ENCODE data around the gene RAB1B. TPM values are rescaled to one million over a fixed set of nuclear protein-coding genes. Genes with fewer than 3 reads are reported as not detected.

RAB1B gene
- total and polyA plus RNA-seq, 7 donors, result 120 to 163 (median 130) TPM

- ATAC-seq (no peak), DNase-seq (peak in 1 of 2 donors; percentile 45)
- intact Hi-C loops (cut with DNase I), result no loop called here
- H3K27ac ChIP-seq, result no peak overlapping the region
- H3K36me3 ChIP-seq (ENCODE audit: insufficient read depth in 1 of 2, low read depth in 1 of 2), result peaks cover 0 to 31% of the 10 kb centered on the region in 2 donors
- no peaks in the 10 kb centered on the region for H3K4me1 ChIP-seq
- no peaks in the 10 kb centered on the region for H3K9me3 ChIP-seq
- TF ChIP-seq CTCF (IDR thresholded peaks at IDR 0.05), result no peak
- WGBS, 3 donors, result 49 to 79% (median 56%) methylated on average over 2 of the region's 2 CpGs
- H3K27me3 ChIP-seq (ENCODE audit: insufficient read depth in 3 of 3, low read length in 2 of 3), result no peaks in the 10 kb centered on the region
- H3K4me3 ChIP-seq, result no peak overlapping the region
Observed at GRCh38 chr11:66225066-66225465, 43.4 kb upstream of the RAB1B start.

- Histone ChIP-seq H3K27ac (no peak overlapping the region), H3K27me3 (ENCODE audit: insufficient read depth in 3 of 3, low read length in 2 of 3) (no peaks in the 10 kb centered on the region), H3K9me3 (no peaks in the 10 kb centered on the region), H3K4me3 (no peak overlapping the region), H3K36me3 (ENCODE audit: insufficient read depth in 1 of 2, low read depth in 1 of 2) (peaks cover 0 to 31% of the 10 kb centered on the region in 2 donors), H3K4me1 (no peaks in the 10 kb centered on the region)
- ATAC-seq (no peak), DNase-seq (no peak)
- TF ChIP-seq CTCF (IDR thresholded peaks at IDR 0.05), result no peak
- intact Hi-C loops (cut with DNase I), result no loop called here
Observed at GRCh38 chr11:66226101-66226500, 42.3 kb upstream of the RAB1B start.

- ATAC-seq (no peak), DNase-seq (no peak)
- Histone ChIP-seq H3K27me3 (ENCODE audit: insufficient read depth in 3 of 3, low read length in 2 of 3) (no peaks in the 10 kb centered on the region), H3K36me3 (ENCODE audit: insufficient read depth in 1 of 2, low read depth in 1 of 2) (peaks cover 0 to 44% of the 10 kb centered on the region in 2 donors), H3K27ac (no peak overlapping the region), H3K9me3 (no peaks in the 10 kb centered on the region), H3K4me1 (no peaks in the 10 kb centered on the region), H3K4me3 (no peak overlapping the region)
- TF ChIP-seq CTCF (IDR thresholded peaks at IDR 0.05), result no peak
- WGBS, 3 donors, result 85 to 91% (median 88%) methylated on average over 5 of the region's 5 CpGs
- intact Hi-C loops (cut with DNase I), result no loop called here
Observed at GRCh38 chr11:66227700-66228099, 40.7 kb upstream of the RAB1B start.

- no peak for DNase-seq
- Histone ChIP-seq H3K27ac (no peak overlapping the region), H3K36me3 (ENCODE audit: insufficient read depth in 1 of 2, low read depth in 1 of 2) (peaks cover 3 to 52% of the 10 kb centered on the region in 2 donors), H3K9me3 (no peaks in the 10 kb centered on the region), H3K4me3 (no peak overlapping the region), H3K27me3 (ENCODE audit: insufficient read depth in 3 of 3, low read length in 2 of 3) (no peaks in the 10 kb centered on the region), H3K4me1 (no peaks in the 10 kb centered on the region)
- ATAC-seq, result no peak
- TF ChIP-seq CTCF (IDR thresholded peaks at IDR 0.05), result no peak
- 87 to 91% (median 90%) methylated on average over 6 of the region's 6 CpGs for WGBS, 3 donors
- intact Hi-C loops (cut with DNase I), result no loop called here
Observed at GRCh38 chr11:66228521-66228920, 39.9 kb upstream of the RAB1B start.

GRCh38 chr11:66230156-66230555 lies 38.3 kb upstream of the RAB1B start:
- ATAC-seq (no peak), DNase-seq (no peak)
- no peaks in the 10 kb centered on the region for H3K4me1 ChIP-seq
- no peak for TF ChIP-seq CTCF (IDR thresholded peaks at IDR 0.05)
- no peak overlapping the region for H3K4me3 ChIP-seq
- H3K36me3 ChIP-seq (ENCODE audit: insufficient read depth in 1 of 2, low read depth in 1 of 2), result peaks cover 3 to 61% of the 10 kb centered on the region in 2 donors
- WGBS, 3 donors, result 71 to 72% (median 72%) methylated on average over 6 of the region's 6 CpGs
- no peak overlapping the region for H3K27ac ChIP-seq
- intact Hi-C loops (cut with DNase I), result no loop called here
- no peaks in the 10 kb centered on the region for H3K27me3 ChIP-seq (ENCODE audit: insufficient read depth in 3 of 3, low read length in 2 of 3)
- H3K9me3 ChIP-seq, result no peaks in the 10 kb centered on the region
